HEK293 (cell line): ENCODE results near the gene LPCAT1.

Source experiments
- CTCF ChIA-PET: fragments of 350-600 bp; formaldehyde crosslinking; extraction: SDS; loops from one replicate; lab custom pipeline; 2021; ENCODE audit warnings: antibody characterized with exemption; lab: Yijun Ruan, JAX
- POLR2A ChIA-PET: fragments of 300-600 bp; formaldehyde crosslinking; extraction: SDS; loops from one replicate; lab custom pipeline; 2020; ENCODE audit warnings: antibody characterized with exemption, inconsistent platforms; lab: Yijun Ruan, JAX
- H3K27ac ChIP-seq: fragments of 200-500 bp; sonication (Bioruptor generic); 2 replicates; pipeline ENCODE4 v1.5.1; 2014; ENCODE audit warnings: low read depth, low read length, control low read depth, inconsistent platforms; ENCODE audit errors: extremely low read depth
- H3K36me3 ChIP-seq, 2 experiments: fragments of 200-500 bp in 1 of 2; sonication (Bioruptor generic) in 1 of 2; 1 replicate in 1 of 2; 2 replicates in 1 of 2; pipeline ENCODE4 v1.5.1; 2014 to 2017; ENCODE audit warnings: inconsistent platforms in 2 of 2, low read length in 2 of 2; ENCODE audit not compliant: control insufficient read depth in 2 of 2, insufficient read depth in 1 of 2
- H3K4me1 ChIP-seq: fragments of 200-500 bp; sonication (Bioruptor generic); 2 replicates; pipeline ENCODE4 v1.5.1; 2014; ENCODE audit warnings: mild to moderate bottlenecking, low read length, inconsistent platforms; ENCODE audit not compliant: control insufficient read depth, insufficient read depth
- H3K4me3 ChIP-seq: 2 replicates; pipeline ENCODE4 v1.5.1; 2011; ENCODE audit warnings: low read depth, mild to moderate bottlenecking, control low read depth, low read length, moderate library complexity
- H3K9me3 ChIP-seq: fragments of 200-500 bp; sonication (Bioruptor generic); 2 replicates; pipeline ENCODE4 v1.5.1; 2014; ENCODE audit warnings: low read depth, low read length, inconsistent platforms; ENCODE audit not compliant: control insufficient read depth, insufficient read depth
- ATF2 ChIP-seq: fragments of 450-650 bp; formaldehyde crosslinking; IDR thresholded peaks from 2 replicates; pipeline ENCODE4 v1.5.1; 2016; ENCODE audit warnings: missing biosample characterization, missing genetic modification characterization, low read depth
- ELK4 ChIP-seq: IDR thresholded peaks from 2 replicates; pipeline ENCODE4 v1.6.1; 2011; ENCODE audit warnings: mild to moderate bottlenecking, low read depth, low read length, borderline replicate concordance
- KLF7 ChIP-seq: fragments of 450-650 bp; formaldehyde crosslinking; IDR thresholded peaks from 2 replicates; pipeline ENCODE4 v1.5.1; 2016; ENCODE audit warnings: missing biosample characterization, missing genetic modification characterization, borderline replicate concordance
- OVOL3 ChIP-seq: fragments of 450-650 bp; formaldehyde crosslinking; IDR thresholded peaks from 2 replicates; pipeline ENCODE4 v1.5.1; 2016; ENCODE audit warnings: missing biosample characterization, missing genetic modification characterization
- SCRT1 ChIP-seq: fragments of 450-650 bp; formaldehyde crosslinking; IDR thresholded peaks from 2 replicates; pipeline ENCODE4 v1.5.1; 2016; ENCODE audit warnings: missing biosample characterization, missing genetic modification characterization, borderline replicate concordance
- SCRT2 ChIP-seq: fragments of 450-650 bp; formaldehyde crosslinking; IDR thresholded peaks from 2 replicates; pipeline ENCODE4 v1.5.1; 2016; ENCODE audit warnings: missing biosample characterization, missing genetic modification characterization
- TSHZ1 ChIP-seq: fragments of 450-650 bp; formaldehyde crosslinking; IDR thresholded peaks from 2 replicates; pipeline ENCODE4 v1.5.1; 2016; ENCODE audit warnings: missing biosample characterization, missing genetic modification characterization, borderline replicate concordance
- ZBTB10 ChIP-seq: fragments of 450-650 bp; formaldehyde crosslinking; IDR thresholded peaks from 2 replicates; pipeline ENCODE4 v1.5.1; 2016; ENCODE audit warnings: missing biosample characterization, missing genetic modification characterization
- ZNF132 ChIP-seq: fragments of 450-650 bp; formaldehyde crosslinking; IDR thresholded peaks from 2 replicates; pipeline ENCODE4 v1.5.1; 2017; ENCODE audit warnings: missing biosample characterization, missing genetic modification characterization, borderline replicate concordance
- ZNF138 ChIP-seq: fragments of 450-650 bp; formaldehyde crosslinking; IDR thresholded peaks from 2 replicates; pipeline ENCODE4 v1.5.1; 2016; ENCODE audit warnings: missing biosample characterization, missing genetic modification characterization, borderline replicate concordance
- ZNF341 ChIP-seq: fragments of 450-650 bp; formaldehyde crosslinking; IDR thresholded peaks from 2 replicates; pipeline ENCODE4; 2016; ENCODE audit warnings: low read depth, missing biosample characterization, missing genetic modification characterization
- ZNF521 ChIP-seq: fragments of 450-650 bp; formaldehyde crosslinking; IDR thresholded peaks from 2 replicates; pipeline ENCODE4 v1.5.1; 2017; ENCODE audit warnings: missing biosample characterization, mild to moderate bottlenecking, missing genetic modification characterization
- ZNF785 ChIP-seq: fragments of 450-650 bp; formaldehyde crosslinking; IDR thresholded peaks from 2 replicates; pipeline ENCODE4 v1.5.1; 2016; ENCODE audit warnings: missing biosample characterization, missing genetic modification characterization
- ZSCAN4 ChIP-seq: fragments of 450-650 bp; formaldehyde crosslinking; IDR thresholded peaks from 2 replicates; pipeline ENCODE4 v1.5.1; 2017; ENCODE audit warnings: missing biosample characterization, missing genetic modification characterization

The LPCAT1 gene

GRCh38 chr5:1466631-1467265, 57.0 kb downstream of the LPCAT1 start:
- H3K4me1 ChIP-seq: no peaks in the 10 kb centered on the region
- peaks cover 9 to 91% of the 10 kb centered on the region in 2 experiments for H3K36me3 ChIP-seq
- ChIA-PET CTCF (no interaction called here), POLR2A (no interaction called here)
- no peaks in the 10 kb centered on the region for H3K9me3 ChIP-seq
- H3K4me3 ChIP-seq: no peak overlapping the region
- H3K27ac ChIP-seq: no peak overlapping the region
- no peak for TF ChIP-seq ZSCAN4 (tag by site-specific recombination)
- TF ChIP-seq ELK4: no peak
- no peak for TF ChIP-seq ZNF521
- no peak for TF ChIP-seq ZNF138 (tag by site-specific recombination)
- no peak for TF ChIP-seq ZNF132 (tag by site-specific recombination)
- TF ChIP-seq SCRT2: no peak
- no peak for TF ChIP-seq ZNF785 (tag by site-specific recombination)
- no peak for TF ChIP-seq SCRT1 (tag by site-specific recombination)
- no peak for TF ChIP-seq OVOL3

- ChIA-PET CTCF (no interaction called here), POLR2A (no interaction called here)
- H3K27ac ChIP-seq: no peak overlapping the region
- H3K4me1 ChIP-seq: no peaks in the 10 kb centered on the region
- H3K4me3 ChIP-seq: no peak overlapping the region
- no peaks in the 10 kb centered on the region for H3K9me3 ChIP-seq
- H3K36me3 ChIP-seq: peaks cover 10 to 91% of the 10 kb centered on the region in 2 experiments
- TF ChIP-seq ZNF341 (tag by site-specific recombination) (no peak), KLF7 (no peak), TSHZ1 (no peak), ZBTB10 (tag by site-specific recombination) (no peak), ATF2 (no peak)
Measured at GRCh38 chr5:1465966-1466471, 57.7 kb downstream of the LPCAT1 start.
